ENCODE data around the gene FSIP1. TPM values are rescaled to one million over a fixed set of nuclear protein-coding genes. Genes with fewer than 3 reads are reported as not detected.

FSIP1 gene
- total RNA-seq, 2 donors from 2014 or later: 0.33 TPM; not detected in 1

- Histone ChIP-seq H3K4me1 (no peaks in the 10 kb centered on the region), H3K36me3 (replicated peaks in 1 of 2; ENCODE audit: insufficient read depth in 1 of 2, low read depth in 2 of 2) (no peaks in the 10 kb centered on the region), H3K27ac (peak overlapping the region in 1 of 4 donors; percentile 19), H3K4me3 (no peak overlapping the region), H3K9me3 (no peaks in the 10 kb centered on the region), H3K27me3 (no peaks in the 10 kb centered on the region)
- ATAC-seq: no peak
- 54 to 57% methylated on average over 1 of the region's 1 CpG for WGBS, 2 donors
- no peak for DNase-seq
- TF ChIP-seq CTCF (IDR thresholded peaks at IDR 0.05): no peak
- no peak for TF ChIP-seq POLR2A (IDR thresholded peaks at IDR 0.05)
- intact Hi-C loops (cut with DNase I): no loop called here
Measured at GRCh38 chr15:39746714-39747276, 35.8 kb downstream of the FSIP1 start.

GRCh38 chr15:39746176-39746575, 36.5 kb downstream of the FSIP1 start:
- 74 to 90% methylated on average over 2 of the region's 2 CpGs for WGBS, 2 donors
- TF ChIP-seq POLR2A (IDR thresholded peaks at IDR 0.05) (no peak), CTCF (IDR thresholded peaks at IDR 0.05) (no peak)
- intact Hi-C loops (cut with DNase I): no loop called here
- H3K9me3 ChIP-seq: no peaks in the 10 kb centered on the region
- H3K27me3 ChIP-seq: no peaks in the 10 kb centered on the region
- DNase-seq: no peak
- no peaks in the 10 kb centered on the region for H3K4me1 ChIP-seq
- H3K4me3 ChIP-seq: no peak overlapping the region
- H3K27ac ChIP-seq: no peak overlapping the region
- ATAC-seq: no peak
- H3K36me3 ChIP-seq (replicated peaks in 1 of 2; ENCODE audit: insufficient read depth in 1 of 2, low read depth in 2 of 2): no peaks in the 10 kb centered on the region

GRCh38 chr15:39745415-39745814, 37.2 kb downstream of the FSIP1 start:
- DNase-seq (no peak), ATAC-seq (no peak)
- H3K4me1 ChIP-seq: no peaks in the 10 kb centered on the region
- TF ChIP-seq CTCF (IDR thresholded peaks at IDR 0.05) (no peak), POLR2A (IDR thresholded peaks at IDR 0.05) (no peak)
- no peaks in the 10 kb centered on the region for H3K9me3 ChIP-seq
- H3K4me3 ChIP-seq: no peak overlapping the region
- H3K27me3 ChIP-seq: no peaks in the 10 kb centered on the region
- intact Hi-C loops (cut with DNase I): no loop called here
- H3K27ac ChIP-seq: no peak overlapping the region
- WGBS, 2 donors: 32 to 44% methylated on average over 2 of the region's 2 CpGs
- no peaks in the 10 kb centered on the region for H3K36me3 ChIP-seq (replicated peaks in 1 of 2; ENCODE audit: insufficient read depth in 1 of 2, low read depth in 2 of 2)

GRCh38 chr15:39744334-39745103, 38.1 kb downstream of the FSIP1 start:
- WGBS, 2 donors: 79 to 96% methylated on average over 6 to 7 of the region's 7 CpGs

More at GRCh38 chr15:39744334-39745103, 38.1 kb downstream of the FSIP1 start:
- Histone ChIP-seq H3K27ac (no peak overlapping the region), H3K4me3 (no peak overlapping the region), H3K9me3 (no peaks in the 10 kb centered on the region), H3K36me3 (replicated peaks in 1 of 2; ENCODE audit: insufficient read depth in 1 of 2, low read depth in 2 of 2) (no peaks in the 10 kb centered on the region), H3K27me3 (no peaks in the 10 kb centered on the region), H3K4me1 (no peaks in the 10 kb centered on the region)
- intact Hi-C loops (cut with DNase I): no loop called here
- ATAC-seq: no peak
- no peak for DNase-seq
- TF ChIP-seq CTCF (IDR thresholded peaks at IDR 0.05): no peak
- no peak for TF ChIP-seq POLR2A (IDR thresholded peaks at IDR 0.05)

All from body of pancreas (tissue), 4 donors.